A549 treated with AZD9567 at 1 μM for 4 hours (cell line): ENCODE data around the gene NDOR1. TPM values are rescaled to one million over a fixed set of nuclear protein-coding genes. Genes with fewer than 3 reads are reported as not detected.

ENCODE experiments used
- total RNA-seq: library from RNA; stranded (reverse); fragments of 200-300 nt; extraction: Qiagen RNA extraction; gene quantifications from 5 replicates; pipeline ENCODE4 v1.2.3, GENCODE V29; 2022; ENCODE audit not compliant: insufficient read depth

NDOR1 gene
- total RNA-seq, result 10.9 to 20.2 TPM (median 20.0 TPM) in 5 replicates

DNA sequence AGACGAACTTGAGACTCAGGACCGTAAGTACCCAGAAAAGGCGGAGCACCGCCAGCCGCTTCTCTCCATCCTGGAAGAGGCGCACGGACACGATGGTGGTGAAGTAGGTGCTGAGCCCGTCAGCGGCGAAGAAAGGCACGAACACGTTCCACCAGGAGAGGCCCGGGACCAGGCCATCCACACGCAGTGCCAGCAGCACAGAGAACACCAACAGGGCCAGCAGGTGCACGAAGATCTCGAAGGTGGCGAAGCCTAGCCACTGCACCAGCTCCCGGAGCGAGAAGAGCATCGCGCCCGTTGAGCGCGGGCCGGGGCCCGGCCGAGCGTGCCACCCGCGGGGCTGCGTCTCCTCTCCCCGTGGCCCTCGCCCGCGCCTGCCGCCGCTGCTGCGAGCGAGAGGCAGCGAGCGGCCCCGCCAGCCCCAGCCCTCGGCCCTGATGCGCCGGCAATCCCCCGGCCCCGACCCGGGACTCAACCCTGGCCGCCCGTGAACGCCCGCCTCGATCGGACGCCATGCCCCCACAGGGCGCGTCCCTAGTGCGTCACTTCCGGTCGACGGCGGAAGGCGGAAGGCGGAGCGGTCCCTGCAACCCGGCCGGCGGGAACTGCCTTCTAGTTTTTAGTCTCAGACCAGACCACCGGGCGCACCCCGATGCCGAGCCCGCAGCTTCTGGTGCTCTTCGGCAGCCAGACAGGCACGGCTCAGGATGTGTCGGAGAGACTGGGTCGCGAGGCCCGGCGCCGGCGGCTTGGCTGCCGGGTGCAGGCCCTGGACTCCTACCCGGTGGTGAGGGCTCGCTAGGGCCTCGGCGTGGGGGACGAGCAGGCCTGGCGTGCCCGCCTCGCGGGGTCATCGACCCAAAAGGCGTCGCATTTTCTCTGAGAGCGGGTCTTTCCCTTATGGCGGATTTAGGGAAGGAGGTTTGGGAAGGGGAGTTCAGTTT lies at the start of gene NDOR1, which contains the start of gene TMEM203:
Gene NDOR1 (plus strand): TSS at position 575 of the 944 bp plus-strand sequence. CDS start 78 bp downstream, at position 653.
Gene TMEM203 (minus strand): TSS at position 523 of the 944 bp plus-strand sequence. CDS start 234 bp downstream, at position 289.

DNA sequence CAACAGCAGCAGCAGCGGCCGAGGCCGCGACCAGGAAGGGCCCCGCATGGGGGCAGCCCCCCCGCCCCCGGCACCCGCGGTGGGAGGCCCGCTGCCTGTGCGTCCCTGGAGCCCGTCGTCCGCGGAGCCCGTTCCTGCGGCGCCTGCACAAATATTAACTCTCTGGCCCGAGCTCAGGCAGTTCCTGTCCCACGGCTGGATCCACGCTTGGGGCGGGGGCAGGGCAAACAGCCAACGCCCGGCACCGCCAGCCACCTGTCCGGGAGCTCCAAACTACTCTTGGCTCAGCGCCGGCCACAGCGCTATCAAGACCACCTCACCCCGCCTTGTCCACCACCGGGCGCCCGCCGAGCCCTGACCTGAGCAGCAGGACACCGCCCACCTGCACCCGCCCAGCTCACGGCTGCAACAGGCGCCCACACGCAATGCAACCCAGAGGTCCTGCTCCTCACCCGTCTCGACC lies 35.6 kb upstream of the NDOR1 start, which contains the start of gene LRRC26:
Gene LRRC26 (minus strand): TSS at position 156 of the 463 bp plus-strand sequence. CDS start 108 bp downstream, at position 48.

GRCh38 chr9:137188490-137189296 lies 16.8 kb upstream of the NDOR1 start, which contains the start of the genes ANAPC2 and SSNA1:
TSS of gene ANAPC2 (minus strand) at chr9:137188560. CDS start at chr9:137188532, 28 bp downstream.
TSS of gene SSNA1 (plus strand) at chr9:137188676. CDS start at chr9:137188727, 51 bp downstream.

DNA sequence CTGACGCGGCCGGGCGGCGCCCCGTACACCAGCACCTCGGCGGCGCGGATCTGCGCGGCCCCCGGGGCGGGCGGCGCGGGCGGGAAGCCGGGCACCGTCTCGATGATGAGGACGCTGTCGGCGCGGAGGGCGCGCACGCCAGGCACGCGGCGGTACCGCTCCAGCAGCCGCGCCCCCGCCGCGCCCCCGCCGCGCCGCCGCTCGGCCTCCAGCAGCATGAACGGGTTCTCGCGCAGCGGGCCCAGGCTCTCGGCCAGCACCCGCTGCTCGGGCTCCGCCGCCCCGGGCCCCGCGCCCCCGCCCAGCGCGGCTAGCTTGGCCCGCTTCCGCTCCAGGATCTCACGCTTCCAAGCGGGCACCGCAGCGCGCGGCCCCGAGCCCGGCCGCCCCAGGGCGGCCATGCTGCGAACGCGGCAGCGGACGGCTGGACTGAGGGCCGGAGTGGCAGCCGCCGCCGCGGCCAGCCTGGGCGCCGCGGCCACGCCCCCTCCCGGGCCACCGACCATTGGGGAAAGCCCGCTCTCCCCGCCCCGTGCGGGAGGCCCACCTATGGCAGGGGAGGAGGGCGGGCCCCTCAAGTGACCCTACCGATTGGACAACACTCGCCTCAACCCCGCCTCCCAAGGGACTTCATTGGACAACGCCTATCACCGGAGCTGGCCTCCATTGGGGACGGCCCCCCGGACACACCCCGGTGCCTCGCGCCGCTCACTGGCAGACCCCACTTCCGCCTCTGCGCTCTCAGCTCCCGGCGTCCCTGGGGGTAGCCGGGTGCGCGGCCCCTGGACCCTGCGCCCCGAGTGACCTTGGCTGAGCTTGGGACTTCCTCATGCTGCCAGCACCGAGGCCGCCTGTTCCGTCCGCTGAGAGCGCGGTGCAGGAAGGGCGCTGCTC lies 4.9 kb upstream of the NDOR1 start, which contains the start of gene TPRN:
Gene TPRN (minus strand): TSS at position 431 of the 894 bp plus-strand sequence. CDS start 30 bp downstream, at position 401.

DNA sequence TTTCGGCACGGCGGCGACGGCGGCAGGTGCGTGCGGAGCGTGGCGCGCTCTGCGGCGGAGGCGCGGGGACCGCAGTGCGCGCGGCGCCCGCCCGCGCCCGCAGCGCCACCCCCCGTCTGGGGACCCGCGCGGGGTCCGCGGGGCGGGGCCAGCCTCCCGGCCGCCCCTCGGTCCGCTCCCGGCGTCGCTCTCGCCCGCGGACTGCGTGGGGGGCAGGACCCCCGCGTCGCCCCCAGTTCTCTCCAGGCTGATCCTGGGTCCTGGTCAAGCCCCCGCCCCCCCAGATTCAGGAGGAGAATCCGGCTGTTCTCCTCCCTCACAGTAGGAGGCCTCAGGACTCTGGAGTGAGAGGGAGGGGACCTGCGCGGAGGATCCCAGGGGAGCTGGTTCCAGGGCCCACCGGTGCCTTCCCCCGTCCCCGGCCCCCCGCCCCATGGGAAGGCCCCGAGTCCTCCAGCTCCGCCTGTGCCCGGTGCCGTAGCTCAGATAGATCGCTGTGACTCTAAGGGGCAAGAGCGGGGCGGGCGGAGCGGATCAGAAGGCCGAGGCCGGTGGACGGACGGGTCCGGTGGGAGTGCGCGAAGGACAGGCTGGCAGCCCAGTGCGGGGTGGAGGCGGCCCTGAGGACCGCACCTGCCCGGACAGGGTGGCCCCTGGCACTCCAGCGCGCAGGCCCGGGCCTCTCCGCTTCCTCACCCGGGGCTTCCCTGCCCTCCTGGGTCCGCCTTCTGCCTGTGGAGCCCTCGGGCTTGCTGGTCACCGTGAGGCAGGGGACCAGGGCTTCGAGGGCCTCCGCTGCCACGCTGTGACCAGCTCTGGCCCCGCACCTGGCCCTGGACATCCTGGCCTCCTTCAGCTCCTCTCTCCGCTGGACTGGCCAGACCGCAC lies 16.9 kb downstream of the NDOR1 start, which contains the start of gene RNF208:
Gene RNF208 (minus strand): TSS at position 51 of the 888 bp plus-strand sequence. CDS start 1,028 bp downstream, outside the sequence.

DNA sequence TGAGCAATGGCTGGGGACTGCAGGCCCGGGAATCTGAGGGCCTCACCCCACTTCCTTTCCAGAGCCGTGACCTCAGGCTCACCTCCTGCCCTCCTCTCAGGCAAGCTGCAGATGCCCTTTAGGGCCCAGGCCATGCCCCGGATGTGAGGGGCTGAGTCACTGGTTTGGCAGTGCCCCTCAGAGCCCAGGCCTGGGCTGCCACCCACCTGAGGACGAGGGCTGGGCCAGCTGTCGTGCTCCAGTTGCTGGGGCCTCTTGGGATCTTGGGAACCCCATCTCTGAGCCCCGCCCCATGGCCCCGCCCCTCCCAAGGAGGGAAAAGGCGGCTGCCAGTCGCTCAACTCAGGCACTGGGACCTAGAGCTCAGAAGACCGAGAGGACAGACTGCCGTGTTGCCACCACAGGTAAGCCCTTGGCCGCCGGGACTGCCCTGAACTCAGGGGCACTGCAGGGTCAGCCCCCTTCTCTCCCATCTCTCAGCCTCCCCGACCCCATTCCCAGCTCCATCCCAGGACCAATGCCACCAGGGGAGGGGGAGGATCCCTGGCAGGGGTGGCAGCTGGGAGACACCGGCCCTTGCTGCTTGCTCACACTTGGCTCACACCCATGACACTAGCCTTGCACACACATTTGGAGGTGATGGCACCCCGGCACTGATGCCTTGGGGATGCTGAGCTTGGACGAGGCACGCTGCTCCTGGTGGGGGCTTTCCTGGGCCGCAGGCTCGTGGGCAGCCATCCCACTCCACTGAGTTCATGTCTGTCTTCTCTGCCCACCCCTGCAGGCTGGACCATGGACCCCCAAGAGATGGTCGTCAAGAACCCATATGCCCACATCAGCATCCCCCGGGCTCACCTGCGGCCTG lies 19.6 kb downstream of the NDOR1 start, which contains the start of gene CYSRT1:
Gene CYSRT1 (plus strand): TSS at position 345 of the 865 bp plus-strand sequence. CDS start 448 bp downstream, at position 793.

DNA sequence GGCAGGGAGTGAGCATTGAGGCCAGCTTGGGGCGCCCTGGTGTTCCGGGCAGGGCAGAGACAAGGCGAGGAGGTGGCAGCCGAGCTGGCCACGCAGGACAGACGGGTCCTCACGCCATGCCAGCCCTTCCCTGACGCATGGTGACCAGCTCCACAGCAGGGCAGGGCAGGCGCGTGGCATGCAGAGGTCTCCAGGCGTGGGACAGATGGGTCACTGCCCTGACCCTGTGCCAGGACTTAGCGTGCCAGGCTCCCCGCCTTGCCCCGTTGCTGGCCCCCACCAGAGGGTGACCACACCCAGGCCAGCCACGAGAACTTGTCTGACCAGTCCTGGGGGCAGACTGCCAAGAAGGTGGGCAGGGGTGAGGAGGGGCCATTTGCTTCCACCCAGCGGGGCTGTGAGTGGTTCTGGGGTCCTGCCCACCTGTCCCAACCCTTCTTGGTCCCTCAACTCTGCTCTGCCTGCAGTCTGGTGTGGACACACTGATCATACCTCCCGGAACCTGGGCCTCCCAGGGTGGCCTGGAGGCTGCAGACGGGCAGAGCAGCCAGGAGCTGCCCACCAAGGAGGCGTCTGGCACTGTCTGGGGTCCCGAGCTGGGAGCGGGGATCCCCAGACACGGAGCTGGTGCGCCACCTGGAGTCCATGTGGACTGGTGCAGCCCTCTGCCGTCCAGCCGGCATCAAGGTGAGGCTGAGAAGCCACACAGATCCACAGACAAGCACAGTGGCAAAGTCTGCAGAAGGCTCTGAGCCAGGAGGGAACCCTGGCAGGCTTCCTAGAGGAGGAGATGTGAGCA lies 21.8 kb downstream of the NDOR1 start, which contains the start of gene RNF224:
Gene RNF224 (plus strand): TSS at position 449 of the 799 bp plus-strand sequence. CDS start 834 bp downstream, outside the sequence.

GRCh38 chr9:137230705-137231371 lies 25.3 kb downstream of the NDOR1 start, which contains the start of gene SLC34A3:
TSS of gene SLC34A3 (plus strand) at chr9:137230901. CDS start at chr9:137231703, 802 bp downstream.

GRCh38 chr9:137240841-137241489 lies 35.5 kb downstream of the NDOR1 start, which contains the start of gene TUBB4B:
TSS of gene TUBB4B (plus strand) at chr9:137241287. CDS start at chr9:137241361, 74 bp downstream.

GRCh38 chr9:137251194-137251461 lies 45.6 kb downstream of the NDOR1 start, which contains the start of gene STPG3:
TSS of gene STPG3 (plus strand) at chr9:137251286. CDS start at chr9:137251287, 1 bp downstream.

DNA sequence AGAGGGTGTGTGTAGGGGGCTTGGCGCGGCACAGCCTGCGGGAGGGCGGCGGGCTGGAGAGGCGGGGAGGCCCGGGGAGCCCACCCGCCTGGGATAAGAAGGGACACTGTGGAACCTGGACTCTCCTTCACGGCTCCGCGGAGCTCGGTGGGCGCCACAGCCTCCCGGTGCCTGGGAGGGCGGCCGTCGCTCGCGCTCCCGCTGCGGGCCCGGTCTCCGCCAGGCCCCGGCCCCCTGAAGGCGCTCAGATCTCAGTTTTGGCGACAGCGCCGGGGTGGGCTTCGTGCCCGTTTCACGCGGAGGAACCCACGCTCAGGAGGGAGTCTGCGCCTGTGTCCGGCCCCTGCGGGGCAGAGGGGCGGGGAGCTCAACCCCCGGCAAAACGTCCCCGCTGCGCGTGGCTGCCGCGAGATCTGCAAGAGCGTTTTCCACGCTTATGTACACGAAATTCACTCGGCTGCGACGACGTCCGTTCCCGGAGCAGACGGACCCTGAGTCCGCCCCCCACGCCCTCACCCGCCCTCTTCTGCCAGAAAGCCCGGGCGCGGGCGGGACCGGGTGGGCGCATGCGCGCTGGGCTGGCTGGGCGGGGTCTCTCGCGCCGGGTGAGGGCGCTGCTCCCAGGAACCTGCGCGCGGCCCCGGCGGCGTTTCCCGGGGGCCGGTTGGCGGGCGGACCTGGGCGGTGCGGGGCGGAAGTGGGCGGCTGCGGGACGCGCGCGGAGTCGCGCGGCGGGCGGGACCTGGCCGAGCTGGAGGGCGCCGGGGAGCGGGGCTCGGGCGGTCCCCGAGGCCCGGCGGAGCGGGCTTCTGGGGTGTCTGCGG lies 49.3 kb downstream of the NDOR1 start, which contains the start of gene NELFB:
Gene NELFB (plus strand): TSS at position 704 of the 824 bp plus-strand sequence.

